NCI-H510A treated with DMSO at 0.1 percent for 48 hours (cell line): ENCODE data around the gene WDFY3.
A peak's percentile ranks its signal among the peaks of the same experiment; 100 is the strongest.

Experiments used
- DNase-seq: peaks from one replicate; lab custom pipeline; 2025; lab: John Stamatoyannopoulos, UW

Gene WDFY3, protein sequence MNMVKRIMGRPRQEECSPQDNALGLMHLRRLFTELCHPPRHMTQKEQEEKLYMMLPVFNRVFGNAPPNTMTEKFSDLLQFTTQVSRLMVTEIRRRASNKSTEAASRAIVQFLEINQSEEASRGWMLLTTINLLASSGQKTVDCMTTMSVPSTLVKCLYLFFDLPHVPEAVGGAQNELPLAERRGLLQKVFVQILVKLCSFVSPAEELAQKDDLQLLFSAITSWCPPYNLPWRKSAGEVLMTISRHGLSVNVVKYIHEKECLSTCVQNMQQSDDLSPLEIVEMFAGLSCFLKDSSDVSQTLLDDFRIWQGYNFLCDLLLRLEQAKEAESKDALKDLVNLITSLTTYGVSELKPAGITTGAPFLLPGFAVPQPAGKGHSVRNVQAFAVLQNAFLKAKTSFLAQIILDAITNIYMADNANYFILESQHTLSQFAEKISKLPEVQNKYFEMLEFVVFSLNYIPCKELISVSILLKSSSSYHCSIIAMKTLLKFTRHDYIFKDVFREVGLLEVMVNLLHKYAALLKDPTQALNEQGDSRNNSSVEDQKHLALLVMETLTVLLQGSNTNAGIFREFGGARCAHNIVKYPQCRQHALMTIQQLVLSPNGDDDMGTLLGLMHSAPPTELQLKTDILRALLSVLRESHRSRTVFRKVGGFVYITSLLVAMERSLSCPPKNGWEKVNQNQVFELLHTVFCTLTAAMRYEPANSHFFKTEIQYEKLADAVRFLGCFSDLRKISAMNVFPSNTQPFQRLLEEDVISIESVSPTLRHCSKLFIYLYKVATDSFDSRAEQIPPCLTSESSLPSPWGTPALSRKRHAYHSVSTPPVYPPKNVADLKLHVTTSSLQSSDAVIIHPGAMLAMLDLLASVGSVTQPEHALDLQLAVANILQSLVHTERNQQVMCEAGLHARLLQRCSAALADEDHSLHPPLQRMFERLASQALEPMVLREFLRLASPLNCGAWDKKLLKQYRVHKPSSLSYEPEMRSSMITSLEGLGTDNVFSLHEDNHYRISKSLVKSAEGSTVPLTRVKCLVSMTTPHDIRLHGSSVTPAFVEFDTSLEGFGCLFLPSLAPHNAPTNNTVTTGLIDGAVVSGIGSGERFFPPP (N-terminal part only)

DNA sequence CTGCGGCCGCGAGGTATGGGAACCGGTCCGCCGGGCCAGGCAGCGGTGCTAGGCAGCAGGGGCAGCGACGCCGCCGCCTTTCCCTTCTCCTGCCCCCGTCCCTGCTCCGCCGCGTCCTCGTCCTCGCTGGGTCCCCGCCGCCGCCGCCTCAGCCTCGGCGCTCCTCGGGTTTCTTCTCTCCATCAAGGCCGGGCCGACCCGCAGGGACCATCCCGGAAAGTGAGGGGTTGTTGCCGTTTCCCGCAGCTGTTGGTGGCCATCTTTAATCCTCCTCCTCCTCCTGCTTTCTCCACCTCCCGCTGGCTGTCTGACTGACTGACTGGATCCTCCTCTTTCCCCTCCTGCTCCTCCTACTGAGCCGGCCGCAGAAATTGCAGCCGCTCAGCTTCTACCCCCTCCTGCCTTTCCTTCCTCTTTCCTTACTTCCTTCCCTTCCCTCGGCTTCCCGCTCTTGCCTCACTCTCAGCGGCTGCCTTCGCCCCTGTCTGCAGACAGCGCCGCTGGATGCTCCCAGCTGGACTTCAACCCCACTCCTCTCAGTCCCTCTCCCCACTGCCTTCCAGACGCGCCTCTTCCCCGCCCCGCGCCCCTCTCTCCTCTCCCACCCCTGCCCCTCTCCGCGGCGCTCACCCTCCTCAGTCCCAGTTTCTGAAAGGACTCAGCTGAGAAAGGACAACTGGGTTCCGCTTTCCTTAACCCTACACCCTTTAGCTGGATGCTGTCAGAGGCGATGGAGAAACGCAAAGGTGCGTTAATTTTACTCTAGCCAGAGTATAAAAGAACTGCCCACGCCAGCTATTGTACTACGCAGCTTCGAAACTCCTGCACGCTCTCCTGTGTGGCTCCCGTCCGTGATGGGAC, at the start of gene WDFY3:
WDFY3 (minus strand) TSS at position 309 of the 861 bp plus-strand sequence. CDS start 106,099 bp downstream, outside the sequence.
- peak; percentile 81 for DNase-seq

DNA sequence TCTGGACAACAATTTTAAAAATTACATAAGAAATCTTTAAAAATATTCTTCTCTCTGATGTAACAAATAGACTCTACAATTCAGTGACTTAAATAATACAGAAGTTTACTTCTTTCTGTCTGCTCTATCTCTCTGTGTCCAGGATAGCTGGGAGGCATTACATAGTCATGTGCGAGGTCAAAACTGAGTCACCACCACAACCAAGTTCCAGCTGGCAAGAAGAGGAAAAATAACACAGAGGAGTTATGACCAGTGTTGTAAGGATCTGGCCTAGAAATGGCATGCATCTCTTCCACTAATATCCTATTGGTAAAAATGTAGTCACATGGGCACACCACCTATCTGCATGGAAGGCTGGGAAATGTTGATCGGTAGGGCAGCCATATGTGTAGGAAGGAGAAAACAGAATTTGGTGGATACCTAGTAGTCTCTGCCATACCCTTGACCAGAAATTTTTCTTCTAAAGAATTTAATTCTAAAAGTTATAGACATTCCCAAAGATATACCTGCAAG, 39.4 kb upstream of the WDFY3 start:
- no peak for DNase-seq

- no peak for DNase-seq
Observed at GRCh38 chr4:85000343-85000742, 33.9 kb upstream of the WDFY3 start.

DNA sequence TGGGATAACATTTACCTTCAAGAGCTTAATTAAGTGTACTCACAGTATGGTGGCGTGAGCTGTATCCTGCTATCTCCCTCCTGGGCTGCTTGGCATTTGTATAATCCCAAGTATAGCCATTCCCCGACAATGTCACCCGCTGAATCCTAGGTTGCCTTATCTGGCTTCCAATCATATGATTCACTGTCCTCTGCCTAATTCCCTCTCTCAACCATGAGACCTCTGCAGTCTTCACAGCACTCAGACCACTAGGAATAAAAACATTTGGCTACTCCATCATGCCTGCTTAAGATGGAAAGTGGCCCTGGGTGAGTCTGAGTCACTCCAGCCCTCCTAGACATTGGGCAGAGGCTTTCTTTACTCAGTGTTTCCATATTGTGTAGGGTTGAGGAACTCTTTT, 28.9 kb upstream of the WDFY3 start:
- no peak for DNase-seq

GRCh38 chr4:84994280-84994679, 27.8 kb upstream of the WDFY3 start:
- DNase-seq = no peak

GRCh38 chr4:84985952-84986351, 19.5 kb upstream of the WDFY3 start:
- no peak for DNase-seq

- no peak for DNase-seq
Observed at GRCh38 chr4:84977396-84977795, 10.9 kb upstream of the WDFY3 start.

DNA sequence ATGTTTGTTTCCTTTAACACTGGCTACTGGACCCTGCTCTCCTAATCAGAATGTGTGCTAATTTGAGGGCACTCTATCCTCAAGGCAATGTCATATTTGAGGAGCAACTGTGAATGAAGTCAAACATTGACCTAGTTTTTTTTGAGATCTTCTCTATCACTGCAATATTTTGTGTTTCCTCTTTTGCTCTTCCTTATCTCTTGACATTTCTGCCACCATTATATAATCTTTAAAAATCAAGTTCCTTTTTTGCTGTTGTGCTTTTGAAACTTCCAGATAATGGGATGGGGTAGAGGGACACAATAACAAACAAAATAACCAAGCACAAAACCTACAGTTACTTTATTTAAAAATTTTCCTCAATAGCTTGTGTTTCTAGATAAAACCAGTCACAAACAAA, 7.4 kb upstream of the WDFY3 start:
- DNase-seq = no peak

DNA sequence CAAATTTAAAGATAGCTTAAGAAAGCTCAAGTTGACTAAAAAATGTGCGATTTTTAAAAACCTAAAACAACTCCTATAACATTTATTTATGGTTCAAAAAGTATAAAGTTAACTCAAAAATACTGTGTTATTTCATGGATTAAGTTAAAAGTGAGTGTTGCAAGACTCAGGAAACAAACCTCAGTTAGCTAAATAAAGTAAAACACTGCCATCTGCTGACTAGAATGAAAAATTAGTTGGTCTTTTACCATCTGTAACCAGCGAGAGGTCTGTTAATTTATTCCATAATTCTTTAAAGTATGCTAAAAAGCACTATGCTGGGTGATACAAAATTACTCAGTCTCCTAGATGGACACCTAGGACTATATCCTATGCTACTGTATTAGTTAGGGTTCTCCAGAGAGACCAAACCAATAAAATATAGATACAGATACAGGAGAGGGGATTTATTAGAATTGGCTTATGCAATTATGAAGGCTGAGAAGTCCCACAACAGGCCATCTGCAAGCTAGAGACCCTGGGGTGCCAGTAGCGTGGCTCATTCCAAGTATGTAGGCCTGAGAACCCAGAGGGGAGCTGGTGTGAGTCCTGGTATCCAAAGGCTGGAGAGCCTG, 4.9 kb upstream of the WDFY3 start:
- peak; percentile 67 for DNase-seq

- DNase-seq = no peak
Observed at GRCh38 chr4:84968925-84969324, 2.4 kb upstream of the WDFY3 start.

- DNase-seq = no peak
Observed at GRCh38 chr4:84967243-84967690, 777 bp upstream of the WDFY3 start.

GRCh38 chr4:84965553-84966381, 723 bp downstream of the WDFY3 start:
- DNase-seq = peak; percentile 37

GRCh38 chr4:84964995-84965552, 1.4 kb downstream of the WDFY3 start:
- DNase-seq = peak; percentile 37

DNA sequence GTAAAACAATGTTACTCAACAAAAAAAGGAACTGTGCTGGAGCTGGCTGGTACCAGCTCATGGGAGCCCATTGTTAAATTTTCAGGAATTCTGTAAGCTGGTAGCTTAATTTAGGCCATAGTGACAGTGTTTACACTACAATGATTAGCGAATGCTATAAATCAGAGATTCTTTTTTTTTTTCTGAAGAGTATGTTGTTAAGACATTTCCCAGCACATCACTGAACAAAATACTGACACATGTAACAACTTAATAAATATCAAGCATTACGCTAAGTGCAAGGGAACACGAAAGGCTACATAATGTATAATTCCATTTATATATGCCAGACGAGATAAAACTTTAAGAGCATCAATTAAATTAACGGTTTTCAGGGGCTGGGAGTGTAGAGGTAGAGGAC, 4.4 kb downstream of the WDFY3 start:
- no peak for DNase-seq

- no peak for DNase-seq
Observed at GRCh38 chr4:84958434-84958833, 8.1 kb downstream of the WDFY3 start.

DNA sequence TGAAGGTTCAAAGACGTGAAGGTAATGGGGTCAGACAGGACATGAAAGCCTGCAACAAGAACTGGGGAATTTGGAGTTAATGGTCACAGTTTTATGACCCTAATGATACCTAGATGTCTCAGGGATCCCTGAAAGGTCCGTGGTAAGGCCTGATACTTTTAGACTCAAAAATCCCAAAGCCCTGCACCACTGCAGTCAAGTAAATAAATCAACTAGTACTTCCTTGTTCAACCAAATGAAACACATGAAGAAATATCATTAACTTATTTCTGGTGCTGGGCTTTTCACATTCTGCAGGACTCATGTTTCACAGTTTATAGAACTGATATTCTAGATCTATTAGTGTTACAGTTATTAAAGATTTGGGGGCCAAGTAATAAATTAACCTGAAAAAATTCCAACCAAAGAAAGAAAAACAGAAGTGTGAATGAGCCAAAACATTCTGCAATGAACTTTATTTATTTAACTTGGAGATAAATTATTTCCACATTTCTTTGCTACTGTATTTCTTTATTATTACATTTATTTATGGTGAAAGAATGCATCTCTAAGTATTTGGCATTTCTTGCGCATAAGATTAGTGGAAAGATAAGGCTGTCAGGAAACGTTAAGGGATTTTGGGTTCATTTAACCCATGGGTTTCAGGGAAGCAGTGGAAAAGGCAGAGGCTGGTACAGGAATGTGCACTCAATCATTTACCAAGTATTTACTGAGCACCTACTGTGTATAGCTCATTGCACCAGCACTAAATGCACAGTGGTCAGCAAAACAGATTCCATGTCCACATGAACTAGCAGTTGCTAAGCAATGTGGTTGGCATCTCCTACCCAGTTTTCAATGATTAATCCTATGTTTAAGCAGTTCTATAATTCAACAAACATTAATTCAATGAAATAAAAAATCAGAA, 8.7 kb downstream of the WDFY3 start:
- DNase-seq = no peak

- DNase-seq = peak; percentile 60
Observed at GRCh38 chr4:84956014-84956413, 10.5 kb downstream of the WDFY3 start.

GRCh38 chr4:84954982-84955567, 11.4 kb downstream of the WDFY3 start:
- no peak for DNase-seq
